Mononuclear cell (primary cell): Measurements from ENCODE around the gene AKAP6. TPM values are rescaled to one million over a fixed set of nuclear protein-coding genes. Genes with fewer than 3 reads are reported as not detected.

ENCODE experiments used
- H3K27me3 ChIP-seq: 2 replicates; pipeline ENCODE4 v1.6.0; 2011; ENCODE audit warnings: low read length, control low read depth; ENCODE audit not compliant: insufficient read depth
- H3K4me1 ChIP-seq: 2 replicates; pipeline ENCODE4 v1.5.1; 2011; ENCODE audit warnings: mild to moderate bottlenecking, low read length, control low read depth; ENCODE audit not compliant: insufficient read depth
- H3K4me3 ChIP-seq: 2 replicates; pipeline ENCODE4 v1.5.1; 2011; ENCODE audit warnings: mild to moderate bottlenecking, low read length, moderate library complexity
- H3K9me3 ChIP-seq: 2 replicates; pipeline ENCODE4 v1.5.1; 2011; ENCODE audit warnings: low read depth, mild to moderate bottlenecking, control low read depth, low read length
- total RNA-seq: library from RNA; depleted of rRNA; stranded (reverse); fragments of >200 nt; gene quantifications from one replicate; pipeline ENCODE4 v1.2.3, GENCODE V29; 2012

The AKAP6 gene
- total RNA-seq, 1 donor, result 5.6 TPM

DNA sequence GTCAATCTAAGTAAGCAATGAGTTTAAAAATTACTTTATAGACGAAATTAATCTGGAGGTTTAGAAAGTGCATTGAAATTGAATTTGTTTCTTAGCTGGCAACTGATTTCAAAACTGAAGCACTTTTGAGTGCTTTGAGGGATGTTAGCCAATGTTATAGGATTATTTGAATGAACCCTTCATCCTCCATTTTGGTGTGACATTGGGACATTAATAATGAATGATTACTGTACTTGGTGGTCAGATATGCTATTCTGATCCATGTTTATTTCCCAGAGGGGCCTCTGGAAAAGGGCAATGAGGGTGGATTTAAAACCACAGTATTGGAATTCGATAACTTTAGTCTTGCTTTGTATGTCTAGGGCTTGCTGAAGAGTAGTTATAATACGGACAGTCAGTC, 183.2 kb downstream of the AKAP6 start:
- Histone ChIP-seq H3K4me3 (no peak overlapping the region), H3K27me3 (no peaks in the 10 kb centered on the region), H3K9me3 (no peaks in the 10 kb centered on the region), H3K4me1 (no peaks in the 10 kb centered on the region)

DNA sequence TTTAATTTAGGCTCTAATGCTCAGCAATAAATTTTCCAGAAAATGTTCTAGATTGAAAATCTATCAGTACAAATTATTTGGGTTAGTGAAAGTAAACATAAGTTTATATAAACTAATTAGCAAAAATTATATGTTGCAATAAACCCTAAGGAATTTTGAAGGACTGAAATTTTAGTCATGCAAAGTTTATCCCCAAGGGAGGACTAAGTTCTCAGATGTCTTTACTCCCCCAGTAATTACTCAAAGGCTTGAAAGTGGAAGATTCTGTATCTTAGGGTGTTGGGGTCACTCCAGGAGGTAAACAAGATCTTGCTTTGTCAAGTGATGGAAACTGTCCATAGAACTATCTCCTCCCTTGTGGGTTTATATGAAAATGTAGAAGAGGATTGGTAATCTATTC, 183.7 kb downstream of the AKAP6 start:
- no peaks in the 10 kb centered on the region for H3K9me3 ChIP-seq
- no peak overlapping the region for H3K4me3 ChIP-seq
- no peaks in the 10 kb centered on the region for H3K27me3 ChIP-seq
- H3K4me1 ChIP-seq, result no peaks in the 10 kb centered on the region

DNA sequence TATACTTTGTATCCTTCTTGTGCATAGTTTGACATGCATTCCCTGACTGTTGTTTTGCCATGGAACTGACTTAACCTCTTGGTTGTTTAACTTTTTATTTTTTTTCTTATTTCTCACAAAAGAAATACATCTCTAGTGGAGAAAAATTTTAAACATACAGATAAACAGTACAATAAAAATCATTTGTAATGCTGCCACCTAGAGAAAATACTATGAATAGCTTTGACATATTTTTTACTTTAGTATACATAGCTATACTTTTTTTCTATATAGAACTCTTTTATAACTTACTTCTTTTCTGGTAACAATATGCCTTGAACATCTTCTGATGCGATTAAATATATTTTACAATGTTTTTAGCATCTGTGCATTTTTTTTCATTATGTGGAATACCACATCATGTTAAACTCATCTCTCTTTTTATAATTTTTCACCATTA, 184.5 kb downstream of the AKAP6 start:
- Histone ChIP-seq H3K4me3 (no peak overlapping the region), H3K27me3 (no peaks in the 10 kb centered on the region)

DNA sequence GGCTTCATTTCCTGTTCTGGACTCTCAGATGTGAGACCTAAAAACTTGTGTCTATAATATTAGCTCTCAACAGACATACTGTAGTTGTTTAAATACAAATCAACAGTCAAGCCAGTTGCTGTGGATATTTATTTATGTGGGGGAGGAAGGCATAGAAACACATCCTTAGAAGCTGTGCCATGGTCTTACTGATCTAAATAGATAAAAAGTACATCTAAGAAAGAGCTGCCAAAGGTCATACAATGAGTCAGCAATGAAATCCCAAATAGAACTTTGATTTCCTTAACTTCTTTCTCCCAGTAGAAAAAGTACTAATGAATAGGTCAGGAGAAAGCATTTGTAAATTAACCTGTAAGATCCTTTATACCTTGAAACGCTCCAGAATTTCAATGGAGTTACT, 185.1 kb downstream of the AKAP6 start:
- Histone ChIP-seq H3K4me3 (no peak overlapping the region), H3K27me3 (no peaks in the 10 kb centered on the region), H3K9me3 (no peaks in the 10 kb centered on the region), H3K4me1 (no peaks in the 10 kb centered on the region)

More for the DNA sequence above, 184.5 kb downstream of the AKAP6 start:
- no peaks in the 10 kb centered on the region for H3K9me3 ChIP-seq
- no peaks in the 10 kb centered on the region for H3K4me1 ChIP-seq

DNA sequence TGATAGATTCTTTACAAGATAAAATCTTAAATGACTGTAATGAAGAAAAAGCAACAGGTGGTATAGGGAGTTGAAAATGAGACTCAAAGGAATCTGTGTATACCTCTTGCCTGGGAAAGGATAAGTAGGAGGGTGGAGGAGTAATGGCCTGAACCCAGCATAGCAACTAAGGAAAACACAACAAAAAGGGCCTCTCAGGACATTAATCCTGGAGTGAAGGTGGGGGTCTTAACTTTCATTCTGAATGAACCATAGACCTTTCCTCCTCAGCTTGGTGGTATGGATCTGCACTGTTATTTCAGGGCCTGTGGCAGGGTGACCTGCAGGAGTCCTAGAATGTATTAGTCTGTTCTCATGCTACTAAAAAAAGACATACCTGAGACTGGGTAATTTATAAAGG, 185.6 kb downstream of the AKAP6 start:
- Histone ChIP-seq H3K9me3 (no peaks in the 10 kb centered on the region), H3K4me3 (no peak overlapping the region), H3K4me1 (no peaks in the 10 kb centered on the region), H3K27me3 (no peaks in the 10 kb centered on the region)

DNA sequence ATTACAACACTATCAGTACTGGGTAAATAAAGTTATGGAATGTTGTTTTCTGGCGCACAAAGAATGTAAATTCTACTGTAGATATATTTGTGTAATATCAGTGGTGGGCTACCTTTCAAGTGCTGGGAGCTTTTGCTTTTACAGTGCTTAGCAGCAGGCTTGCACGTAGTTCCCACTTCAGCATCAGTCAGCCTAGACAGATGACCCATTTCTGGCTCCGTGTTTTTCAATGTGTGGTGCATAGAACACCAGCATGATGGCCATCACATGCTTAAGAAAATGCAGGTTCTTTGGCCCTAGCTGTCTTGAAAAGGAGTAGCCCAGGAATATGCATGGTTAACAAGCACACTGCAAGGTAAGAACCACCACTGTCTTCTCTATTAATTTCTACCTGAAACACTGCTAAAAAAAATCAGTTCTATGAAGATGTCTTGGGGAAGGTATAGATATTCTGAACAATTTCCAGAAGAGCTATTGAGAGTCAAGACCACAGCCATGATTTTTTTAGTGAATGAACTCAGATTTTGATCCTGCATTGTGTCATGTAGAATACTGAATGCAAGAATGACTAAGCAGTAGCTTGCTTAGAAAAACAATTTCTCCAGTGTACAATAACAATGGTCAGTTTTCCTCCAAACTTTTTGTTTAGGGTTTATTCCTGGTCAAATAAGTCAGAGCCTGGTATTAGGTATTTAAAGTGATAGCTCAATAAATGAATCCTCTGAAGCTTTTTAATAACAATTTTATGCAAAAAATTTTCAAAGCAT, 195.7 kb downstream of the AKAP6 start:
- no peak overlapping the region for H3K4me3 ChIP-seq
- H3K4me1 ChIP-seq, result no peaks in the 10 kb centered on the region
- H3K9me3 ChIP-seq, result no peaks in the 10 kb centered on the region
- no peaks in the 10 kb centered on the region for H3K27me3 ChIP-seq

DNA sequence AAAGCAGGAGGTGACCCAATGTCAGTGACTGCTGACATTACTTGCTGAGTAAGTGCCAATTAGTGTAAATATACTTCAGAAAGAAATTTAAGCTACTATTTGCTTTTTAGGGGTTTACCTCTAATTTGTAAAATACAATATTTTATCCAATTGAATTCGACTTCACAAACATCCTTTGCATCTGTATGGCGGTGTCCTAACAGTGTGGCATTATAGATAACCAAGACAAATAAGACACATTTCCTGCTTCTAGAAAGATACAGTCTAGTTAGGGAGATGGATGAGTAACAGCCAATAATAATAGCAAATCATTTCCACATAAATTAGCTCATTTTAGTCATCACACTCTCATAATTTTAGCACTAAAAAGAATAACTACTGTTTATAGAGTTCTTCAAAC, 196.5 kb downstream of the AKAP6 start:
- no peak overlapping the region for H3K4me3 ChIP-seq
- no peaks in the 10 kb centered on the region for H3K4me1 ChIP-seq
- H3K9me3 ChIP-seq, result no peaks in the 10 kb centered on the region
- no peaks in the 10 kb centered on the region for H3K27me3 ChIP-seq

DNA sequence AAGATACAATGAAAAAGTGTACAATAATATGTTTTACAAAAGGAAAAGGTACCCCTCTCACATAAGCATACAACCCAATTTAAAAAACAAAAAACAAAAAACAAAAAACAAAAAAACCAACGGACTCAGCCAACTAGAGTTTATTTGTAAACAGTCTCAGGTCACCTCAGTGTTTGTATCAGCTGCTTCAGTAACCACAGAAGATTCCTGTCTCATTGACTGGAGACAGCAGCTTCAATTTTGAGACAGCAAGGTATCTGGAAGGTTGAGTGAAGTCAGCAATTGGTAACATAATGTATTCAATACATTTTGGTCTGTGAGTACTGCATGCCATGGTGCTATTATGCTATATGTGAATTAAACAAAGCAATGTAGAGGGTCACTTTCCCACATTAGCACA, 201.7 kb downstream of the AKAP6 start:
- Histone ChIP-seq H3K4me3 (no peak overlapping the region), H3K9me3 (no peaks in the 10 kb centered on the region), H3K27me3 (no peaks in the 10 kb centered on the region), H3K4me1 (no peaks in the 10 kb centered on the region)

DNA sequence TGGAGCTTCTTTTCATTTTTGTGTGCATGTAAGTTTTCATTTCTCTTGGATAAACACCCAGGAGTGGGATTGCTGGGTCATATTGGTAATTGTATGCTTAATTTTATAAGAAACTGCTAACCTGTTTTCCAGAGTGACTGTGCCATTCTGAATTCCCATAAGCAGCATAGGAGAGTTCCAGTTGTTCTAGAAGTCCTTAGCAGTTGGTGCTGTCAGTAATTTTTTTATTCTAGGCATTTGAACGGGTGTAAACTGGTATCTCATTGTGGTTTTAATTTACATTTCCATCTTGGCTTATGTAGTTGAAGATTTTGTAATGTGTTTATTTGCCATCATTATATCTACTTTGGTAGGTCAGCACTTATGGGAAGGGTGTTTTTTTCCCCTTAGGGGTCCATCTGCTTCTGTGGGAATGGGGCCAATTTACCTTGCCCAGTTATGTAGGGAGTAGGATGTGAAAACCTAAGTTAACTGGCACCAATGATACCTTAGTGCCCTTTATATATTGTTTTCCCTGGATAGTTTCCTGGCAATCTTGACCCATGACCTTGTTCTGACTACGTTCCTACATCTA, 202.9 kb downstream of the AKAP6 start:
- Histone ChIP-seq H3K27me3 (no peaks in the 10 kb centered on the region), H3K4me1 (no peaks in the 10 kb centered on the region), H3K4me3 (no peak overlapping the region), H3K9me3 (no peaks in the 10 kb centered on the region)

DNA sequence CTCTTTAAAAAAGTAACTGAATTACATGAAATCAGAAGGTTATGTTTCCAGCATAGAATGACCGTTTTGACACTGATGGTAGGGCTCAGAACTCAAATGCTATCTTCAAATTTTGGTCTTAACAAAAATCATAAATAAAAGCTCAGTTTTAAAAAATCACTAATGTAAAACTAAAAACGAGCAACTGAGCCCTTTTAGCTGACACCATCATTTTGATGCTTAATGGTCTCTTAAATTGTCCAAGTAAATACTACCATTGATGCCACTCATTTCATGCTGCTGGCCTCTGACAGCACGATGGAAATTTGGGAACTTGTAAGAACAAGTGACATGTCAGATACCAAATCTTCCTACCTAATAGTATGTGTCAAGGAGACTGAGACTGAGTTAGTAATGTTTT, 205.0 kb downstream of the AKAP6 start:
- H3K27me3 ChIP-seq, result no peaks in the 10 kb centered on the region
- H3K9me3 ChIP-seq, result no peaks in the 10 kb centered on the region
- H3K4me1 ChIP-seq, result no peaks in the 10 kb centered on the region
- no peak overlapping the region for H3K4me3 ChIP-seq

DNA sequence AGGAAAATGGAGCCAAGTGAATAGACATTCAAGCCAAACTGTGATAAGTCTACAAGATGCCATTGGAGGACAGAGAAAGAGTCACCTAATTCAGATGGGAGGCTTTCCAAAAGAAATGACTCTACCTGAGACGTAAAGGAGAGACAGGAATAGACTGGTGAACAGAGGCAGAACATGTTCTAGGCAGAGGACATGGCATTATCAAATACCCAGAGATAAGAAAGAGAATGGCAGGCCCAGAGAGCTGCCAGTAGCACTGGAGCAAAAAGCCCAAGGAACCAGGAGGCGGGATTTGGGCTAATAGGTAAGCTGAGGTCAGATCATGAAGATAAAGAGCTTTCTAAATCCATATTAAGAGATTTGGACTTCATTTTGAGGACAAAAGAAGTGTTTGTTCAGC, 207.1 kb downstream of the AKAP6 start:
- no peaks in the 10 kb centered on the region for H3K9me3 ChIP-seq
- H3K4me3 ChIP-seq, result no peak overlapping the region
- no peaks in the 10 kb centered on the region for H3K27me3 ChIP-seq
- H3K4me1 ChIP-seq, result no peaks in the 10 kb centered on the region

DNA sequence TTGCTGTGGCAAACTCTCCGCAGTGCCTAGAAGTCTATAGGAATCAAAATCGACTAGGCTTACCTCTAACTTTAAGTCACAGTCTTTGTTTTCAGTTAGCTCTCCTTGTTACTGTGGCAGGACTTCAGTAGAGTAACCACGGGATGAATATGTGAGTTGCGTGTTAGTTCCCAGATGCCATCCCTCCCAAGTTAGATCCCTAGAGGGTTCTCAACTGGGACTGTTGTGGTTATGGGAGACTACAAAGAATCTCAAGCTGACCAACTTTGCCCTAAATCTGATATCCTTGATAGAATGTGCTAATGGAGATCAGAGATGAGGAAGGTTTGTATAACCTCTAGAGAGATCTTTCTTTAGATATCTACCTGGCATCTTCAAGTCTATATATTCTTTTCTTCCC, 208.1 kb downstream of the AKAP6 start:
- H3K4me3 ChIP-seq, result no peak overlapping the region
- no peaks in the 10 kb centered on the region for H3K9me3 ChIP-seq
- H3K4me1 ChIP-seq, result no peaks in the 10 kb centered on the region
- no peaks in the 10 kb centered on the region for H3K27me3 ChIP-seq

DNA sequence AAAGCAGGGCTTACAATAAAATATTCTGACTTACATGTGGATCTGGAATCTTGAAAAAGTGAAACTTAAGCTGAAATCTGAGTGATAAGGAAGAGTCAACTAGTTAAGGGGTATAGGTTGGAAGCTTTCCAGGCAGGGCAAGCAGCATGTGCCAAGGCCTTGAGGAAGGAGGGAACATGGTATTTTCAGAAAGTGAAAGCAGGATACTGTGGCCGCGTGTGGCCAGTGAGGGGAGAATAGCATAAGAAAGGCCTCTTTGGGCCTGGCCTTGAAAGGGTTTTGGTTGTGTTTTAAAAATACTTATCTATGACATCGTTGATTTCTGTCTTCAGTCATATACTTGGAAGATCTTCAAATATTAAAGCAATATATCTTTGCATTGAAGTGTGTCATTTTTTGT, 213.4 kb downstream of the AKAP6 start:
- H3K4me3 ChIP-seq, result no peak overlapping the region
- H3K27me3 ChIP-seq, result no peaks in the 10 kb centered on the region
- H3K4me1 ChIP-seq, result no peaks in the 10 kb centered on the region

DNA sequence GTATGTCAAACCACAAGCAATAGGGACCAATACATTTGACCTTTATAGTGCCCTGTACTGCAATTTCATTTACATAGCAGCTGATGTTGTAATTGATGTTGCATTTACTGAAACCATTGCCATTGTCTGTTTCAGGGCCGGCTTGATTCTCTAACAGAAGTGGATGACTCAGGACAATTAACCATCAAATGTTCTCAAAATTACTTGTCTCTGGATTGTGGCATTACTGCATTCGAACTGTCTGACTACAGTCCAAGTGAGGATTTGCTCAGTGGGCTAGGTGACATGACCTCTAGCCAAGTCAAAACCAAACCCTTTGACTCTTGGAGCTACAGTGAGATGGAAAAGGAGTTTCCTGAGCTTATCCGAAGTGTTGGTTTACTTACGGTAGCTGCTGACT, 216.0 kb downstream of the AKAP6 start:
- H3K4me1 ChIP-seq, result no peaks in the 10 kb centered on the region
- no peaks in the 10 kb centered on the region for H3K9me3 ChIP-seq
- H3K4me3 ChIP-seq, result no peak overlapping the region
- no peaks in the 10 kb centered on the region for H3K27me3 ChIP-seq

More for the DNA sequence above, 213.4 kb downstream of the AKAP6 start:
- H3K9me3 ChIP-seq, result no peaks in the 10 kb centered on the region

DNA sequence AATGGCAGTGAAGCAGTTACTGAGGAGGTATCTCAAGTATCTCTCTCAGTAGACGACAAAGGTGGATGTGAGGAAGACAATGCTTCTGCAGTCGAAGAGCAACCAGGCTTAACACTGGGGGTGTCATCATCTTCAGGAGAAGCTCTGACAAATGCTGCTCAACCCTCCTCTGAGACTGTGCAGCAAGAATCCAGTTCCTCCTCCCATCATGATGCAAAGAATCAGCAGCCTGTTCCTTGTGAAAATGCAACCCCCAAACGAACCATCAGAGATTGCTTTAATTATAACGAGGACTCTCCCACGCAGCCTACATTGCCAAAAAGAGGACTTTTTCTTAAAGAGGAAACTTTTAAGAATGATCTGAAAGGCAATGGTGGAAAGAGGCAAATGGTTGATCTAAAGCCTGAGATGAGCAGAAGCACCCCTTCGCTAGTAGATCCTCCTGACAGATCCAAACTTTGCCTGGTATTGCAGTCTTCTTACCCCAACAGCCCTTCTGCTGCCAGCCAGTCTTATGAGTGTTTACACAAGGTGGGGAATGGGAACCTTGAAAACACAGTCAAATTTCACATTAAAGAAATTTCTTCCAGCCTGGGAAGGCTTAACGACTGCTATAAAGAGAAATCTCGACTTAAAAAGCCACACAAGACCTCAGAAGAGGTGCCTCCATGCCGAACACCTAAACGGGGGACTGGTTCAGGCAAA, 216.6 kb downstream of the AKAP6 start:
- Histone ChIP-seq H3K27me3 (no peaks in the 10 kb centered on the region), H3K4me1 (no peaks in the 10 kb centered on the region), H3K9me3 (no peaks in the 10 kb centered on the region), H3K4me3 (no peak overlapping the region)
